Hepatocyte (in vitro differentiated cells): ENCODE results near the gene STAT1.

ENCODE experiments used
- EZH2 ChIP-seq: fragments of 200-600 bp; sonication (generic); IDR thresholded peaks from 2 replicates; pipeline ENCODE4 v1.6.1; 2016; ENCODE audit warnings: antibody characterized with exemption, mild to moderate bottlenecking, borderline replicate concordance
- TF ChIP-seq, protein P1 (sequence below): fragments of 200-600 bp; sonication (generic); IDR thresholded peaks from 2 replicates; pipeline ENCODE4 v1.5.1; 2016; ENCODE audit warnings: antibody characterized with exemption, mild to moderate bottlenecking; ENCODE audit not compliant: poor library complexity

DNA sequence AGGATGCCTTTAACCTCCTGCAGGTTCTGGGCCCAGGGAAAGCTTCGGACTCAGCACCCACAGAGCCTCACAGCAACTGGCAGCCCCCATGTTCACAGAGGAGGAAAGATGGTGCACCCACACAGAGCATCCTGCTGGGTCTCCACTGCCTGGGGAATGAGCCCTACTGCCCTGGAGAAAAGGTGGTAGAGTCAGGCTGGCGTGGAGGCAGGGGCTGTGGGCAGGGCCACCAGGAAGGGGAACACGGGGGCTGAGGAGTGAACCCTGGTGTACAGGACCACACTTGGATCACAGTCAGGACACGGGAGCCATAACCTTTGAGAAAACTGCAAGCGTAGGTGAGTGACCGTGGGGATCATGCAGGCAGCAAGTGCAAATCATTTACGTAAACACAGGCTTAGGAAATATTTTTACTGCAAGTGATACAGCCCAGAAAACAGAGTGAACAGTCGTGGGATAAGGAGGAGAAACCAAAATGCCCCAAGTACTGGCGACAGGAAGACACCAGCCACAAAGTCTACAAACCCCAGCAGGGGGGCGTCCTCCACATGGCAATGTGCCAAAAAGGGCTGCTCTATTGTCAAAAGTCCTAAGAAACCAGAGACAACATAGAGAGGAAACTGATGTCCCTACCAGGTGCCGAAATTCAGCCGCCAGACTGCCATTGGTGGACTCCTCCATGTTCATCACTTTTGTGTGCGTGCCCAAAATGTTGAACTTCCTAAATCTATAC lies 27.6 kb downstream of the STAT1 start:
- TF ChIP-seq, protein P1, sequence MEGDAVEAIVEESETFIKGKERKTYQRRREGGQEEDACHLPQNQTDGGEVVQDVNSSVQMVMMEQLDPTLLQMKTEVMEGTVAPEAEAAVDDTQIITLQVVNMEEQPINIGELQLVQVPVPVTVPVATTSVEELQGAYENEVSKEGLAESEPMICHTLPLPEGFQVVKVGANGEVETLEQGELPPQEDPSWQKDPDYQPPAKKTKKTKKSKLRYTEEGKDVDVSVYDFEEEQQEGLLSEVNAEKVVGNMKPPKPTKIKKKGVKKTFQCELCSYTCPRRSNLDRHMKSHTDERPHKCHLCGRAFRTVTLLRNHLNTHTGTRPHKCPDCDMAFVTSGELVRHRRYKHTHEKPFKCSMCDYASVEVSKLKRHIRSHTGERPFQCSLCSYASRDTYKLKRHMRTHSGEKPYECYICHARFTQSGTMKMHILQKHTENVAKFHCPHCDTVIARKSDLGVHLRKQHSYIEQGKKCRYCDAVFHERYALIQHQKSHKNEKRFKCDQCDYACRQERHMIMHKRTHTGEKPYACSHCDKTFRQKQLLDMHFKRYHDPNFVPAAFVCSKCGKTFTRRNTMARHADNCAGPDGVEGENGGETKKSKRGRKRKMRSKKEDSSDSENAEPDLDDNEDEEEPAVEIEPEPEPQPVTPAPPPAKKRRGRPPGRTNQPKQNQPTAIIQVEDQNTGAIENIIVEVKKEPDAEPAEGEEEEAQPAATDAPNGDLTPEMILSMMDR: no peak
- TF ChIP-seq EZH2: no peak
